Transverse colon (tissue), 4 donors: ENCODE data around the gene HPCAL1.

Experiments
- EP300 ChIP-seq: sonication (generic); formaldehyde crosslinking; IDR thresholded peaks from one replicate; pipeline ENCODE4 v1.6.1; 2017; ENCODE audit warnings: antibody characterized with exemption, low read depth
- POLR2A ChIP-seq: fragments of 450-650 bp; IDR thresholded peaks from one replicate; pipeline ENCODE4 v1.6.1; 2016; ENCODE audit warnings: antibody characterized with exemption, mild to moderate bottlenecking, moderate library complexity
- POLR2AphosphoS5 ChIP-seq, 3 donors: sonication (generic); formaldehyde crosslinking; IDR thresholded peaks; one replicate each; pipeline ENCODE4 v1.6.1; 2016; ENCODE audit warnings: antibody characterized with exemption in 3 of 3
- TF ChIP-seq, protein P1 (sequence below), 5 experiments: fragments of 200-600 bp in 3 of 5; fragments of 450-650 bp in 2 of 5; sonication (generic) in 3 of 5; IDR thresholded peaks; 1 replicate in 2 of 5; 2 replicates in 3 of 5; pipeline ENCODE4 v1.5.1; 2016 to 2017; ENCODE audit warnings: antibody characterized with exemption in 5 of 5, inconsistent platforms in 3 of 5, mild to moderate bottlenecking in 2 of 5, moderate library complexity in 1 of 5

DNA sequence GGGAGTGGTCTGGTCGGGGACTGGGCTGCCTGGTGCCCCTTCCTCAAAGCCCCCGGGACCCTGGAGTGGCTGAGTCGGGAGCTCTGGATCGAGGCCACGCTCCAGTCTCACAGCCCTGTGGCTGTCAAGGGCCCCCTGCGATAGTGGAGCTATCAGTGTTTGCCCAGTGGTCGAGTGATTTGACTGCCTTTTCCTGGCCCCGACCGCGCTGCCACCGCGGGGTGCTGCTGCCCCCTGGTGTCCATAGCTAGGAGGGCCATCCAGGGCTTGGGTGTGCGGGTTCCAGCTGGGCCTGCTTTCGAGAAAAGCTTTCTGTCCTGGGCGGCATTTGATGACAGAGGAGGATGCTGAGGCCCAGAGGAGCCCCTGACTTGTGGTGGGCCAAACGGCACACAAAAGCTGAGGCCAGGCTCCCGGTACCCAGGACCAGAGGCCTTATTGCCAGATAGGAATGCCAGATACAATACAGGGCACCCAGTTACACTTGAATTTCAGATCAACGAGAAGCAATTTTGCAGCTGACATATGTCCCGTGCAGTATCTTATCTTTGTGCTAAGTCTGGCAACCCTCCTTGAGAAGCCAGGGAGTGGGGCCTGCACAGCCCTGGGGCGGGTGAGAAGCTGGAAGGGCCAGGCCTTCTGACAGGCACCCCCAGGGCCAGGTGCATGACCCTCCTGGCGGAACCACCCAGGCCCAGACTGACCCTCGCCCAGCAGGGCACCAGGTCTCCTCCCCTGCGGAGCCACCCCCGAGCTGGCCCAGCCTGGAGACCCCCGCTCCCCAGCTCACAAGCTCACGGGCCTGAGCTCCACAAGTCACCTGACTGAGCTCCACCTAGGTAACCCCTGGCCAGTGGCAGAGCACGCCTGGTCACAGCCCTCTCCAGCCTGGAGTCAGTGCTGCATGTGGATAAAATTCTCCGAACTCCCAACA lies 132.4 kb downstream of the HPCAL1 start:
- TF ChIP-seq POLR2A (no peak), POLR2AphosphoS5 (IDR thresholded peaks at IDR 0.05) (no peak), EP300 (no peak)
- TF ChIP-seq, protein P1, sequence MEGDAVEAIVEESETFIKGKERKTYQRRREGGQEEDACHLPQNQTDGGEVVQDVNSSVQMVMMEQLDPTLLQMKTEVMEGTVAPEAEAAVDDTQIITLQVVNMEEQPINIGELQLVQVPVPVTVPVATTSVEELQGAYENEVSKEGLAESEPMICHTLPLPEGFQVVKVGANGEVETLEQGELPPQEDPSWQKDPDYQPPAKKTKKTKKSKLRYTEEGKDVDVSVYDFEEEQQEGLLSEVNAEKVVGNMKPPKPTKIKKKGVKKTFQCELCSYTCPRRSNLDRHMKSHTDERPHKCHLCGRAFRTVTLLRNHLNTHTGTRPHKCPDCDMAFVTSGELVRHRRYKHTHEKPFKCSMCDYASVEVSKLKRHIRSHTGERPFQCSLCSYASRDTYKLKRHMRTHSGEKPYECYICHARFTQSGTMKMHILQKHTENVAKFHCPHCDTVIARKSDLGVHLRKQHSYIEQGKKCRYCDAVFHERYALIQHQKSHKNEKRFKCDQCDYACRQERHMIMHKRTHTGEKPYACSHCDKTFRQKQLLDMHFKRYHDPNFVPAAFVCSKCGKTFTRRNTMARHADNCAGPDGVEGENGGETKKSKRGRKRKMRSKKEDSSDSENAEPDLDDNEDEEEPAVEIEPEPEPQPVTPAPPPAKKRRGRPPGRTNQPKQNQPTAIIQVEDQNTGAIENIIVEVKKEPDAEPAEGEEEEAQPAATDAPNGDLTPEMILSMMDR (IDR thresholded peaks at IDR 0.05): peak; percentile 96 to 98 (median 97)
